SK-N-MC (cell line): Measurements from ENCODE around the gene CCHCR1.

ENCODE experiments used
- EZH2 ChIP-seq: fragments of 200-600 bp; sonication (generic); IDR thresholded peaks from one replicate; pipeline ENCODE4 v1.6.1; 2017; ENCODE audit warnings: antibody characterized with exemption
- POLR2AphosphoS5 ChIP-seq: IDR thresholded peaks from 2 replicates; pipeline ENCODE4 v1.6.1; 2012; ENCODE audit warnings: mild to moderate bottlenecking, low read depth, low read length, borderline replicate concordance

DNA sequence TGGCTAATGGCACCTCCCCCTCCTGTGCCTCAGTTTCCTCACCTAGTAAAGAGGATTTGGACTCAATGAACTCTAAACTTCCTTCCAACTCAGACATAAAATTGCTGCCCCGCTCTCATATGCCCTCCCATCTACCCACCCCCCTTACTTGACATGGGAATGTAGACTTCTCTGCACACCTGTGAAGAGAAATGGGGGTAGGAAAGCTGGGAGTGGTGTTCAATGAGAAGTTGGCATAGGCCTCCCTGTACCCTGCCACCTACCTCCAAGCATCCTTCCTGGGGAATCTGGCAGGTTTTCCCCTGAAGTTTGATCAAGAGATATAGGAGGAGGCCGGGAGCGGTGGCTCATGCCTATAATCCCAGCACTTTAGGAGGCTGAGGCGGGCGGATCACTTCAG, 16.8 kb upstream of the CCHCR1 start:
- no peak for TF ChIP-seq POLR2AphosphoS5
- TF ChIP-seq EZH2, result no peak
